ENCODE measurements around the gene CAPN1.

CAPN1 gene

GRCh38 chr11:65204143-65204542 is 22.4 kb downstream of the CAPN1 start:
- no peak for DNase-seq (ENCODE audit: low read depth)

GRCh38 chr11:65204646-65205601 is 23.2 kb downstream of the CAPN1 start:
- no peak for DNase-seq (ENCODE audit: low read depth)

DNA sequence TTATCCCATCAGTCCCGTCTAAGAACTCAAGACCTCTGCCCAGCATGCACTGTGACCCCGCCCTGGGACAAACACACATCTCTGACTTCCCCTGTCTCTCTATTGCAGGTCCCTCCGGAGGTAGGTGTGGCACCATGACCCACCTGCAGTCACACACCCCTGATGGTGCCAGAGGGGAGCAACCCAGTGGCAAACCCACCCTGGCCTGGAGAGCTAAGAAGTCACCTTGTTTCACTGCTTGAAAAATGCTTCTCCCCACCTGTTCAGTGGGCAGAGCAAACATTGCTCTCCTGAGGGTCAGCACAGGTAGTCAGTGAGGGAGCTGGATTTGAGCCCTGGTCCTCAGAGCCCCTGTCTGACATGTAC is 23.9 kb downstream of the CAPN1 start:
- no peak for DNase-seq (ENCODE audit: low read depth)

- DNase-seq (ENCODE audit: low read depth), result no peak
Measured at GRCh38 chr11:65206441-65206841, 24.7 kb downstream of the CAPN1 start.

GRCh38 chr11:65206901-65207300 is 25.2 kb downstream of the CAPN1 start:
- DNase-seq (ENCODE audit: low read depth), result no peak

DNA sequence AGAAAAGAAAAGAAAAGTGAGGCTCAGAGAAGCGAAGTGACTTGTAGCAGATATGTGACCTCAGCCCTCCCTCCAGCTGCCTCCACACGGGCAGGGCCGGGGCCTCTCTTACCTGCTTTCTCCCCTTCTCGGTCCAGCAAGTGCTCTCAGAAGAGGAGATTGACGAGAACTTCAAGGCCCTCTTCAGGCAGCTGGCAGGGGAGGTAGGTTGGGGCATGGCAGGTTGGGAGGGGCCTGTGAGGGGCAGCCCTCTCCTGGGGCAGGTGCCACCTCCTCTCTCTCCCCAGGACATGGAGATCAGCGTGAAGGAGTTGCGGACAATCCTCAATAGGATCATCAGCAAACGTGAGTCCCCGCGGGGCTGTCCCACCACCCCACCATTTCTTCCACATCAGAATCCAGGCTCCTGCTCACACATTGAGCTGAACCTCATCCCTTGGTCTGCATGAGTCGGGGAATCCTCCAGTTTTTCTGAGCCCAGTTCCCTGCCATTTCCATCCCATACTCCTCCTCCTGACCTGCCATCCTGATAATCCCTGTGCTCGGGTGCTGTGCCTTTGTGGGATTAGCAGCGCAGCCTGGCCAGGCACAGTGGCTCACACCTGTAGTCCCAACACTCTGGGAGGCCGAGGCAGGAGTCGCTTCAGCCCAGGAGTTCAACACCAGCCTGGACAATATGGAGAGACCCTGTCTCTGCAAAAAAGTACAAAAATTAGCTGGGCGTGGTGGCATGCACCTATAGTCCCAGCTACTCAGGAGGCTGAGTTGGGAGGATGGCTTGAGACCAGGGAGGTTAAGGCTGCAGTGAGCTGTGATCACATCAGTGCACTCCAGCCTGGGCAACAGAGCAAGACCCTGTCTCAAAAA is 26.4 kb downstream of the CAPN1 start:
- DNase-seq (ENCODE audit: low read depth), result no peak

- DNase-seq (ENCODE audit: low read depth), result no peak
Measured at GRCh38 chr11:65208785-65209710, 27.3 kb downstream of the CAPN1 start.

DNA sequence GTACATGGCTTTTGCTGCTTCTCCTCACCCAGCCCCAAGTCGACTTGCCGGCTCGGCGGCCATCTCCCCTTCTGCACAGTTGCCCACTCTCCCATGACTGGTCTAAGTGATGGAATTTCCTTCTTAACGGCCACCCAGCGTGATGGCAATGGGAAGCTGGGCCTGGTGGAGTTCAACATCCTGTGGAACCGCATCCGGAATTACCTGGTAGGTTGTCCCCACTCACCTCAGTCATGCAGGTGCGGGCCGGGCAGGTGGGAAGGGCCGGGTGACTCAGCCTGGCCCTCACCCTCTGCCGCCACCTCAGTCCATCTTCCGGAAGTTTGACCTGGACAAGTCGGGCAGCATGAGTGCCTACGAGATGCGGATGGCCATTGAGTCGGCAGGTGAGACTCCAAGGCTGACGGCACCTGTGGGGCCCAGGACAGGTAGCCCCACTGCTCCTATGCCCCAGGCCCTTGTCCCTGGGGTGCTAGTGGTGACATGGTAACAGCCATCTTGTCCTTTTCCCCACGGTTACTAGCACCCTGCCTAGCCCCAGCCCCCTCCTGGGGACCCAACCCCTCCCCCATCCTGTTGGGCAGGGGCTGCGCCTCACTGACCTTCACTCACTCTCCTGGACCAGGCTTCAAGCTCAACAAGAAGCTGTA is 28.1 kb downstream of the CAPN1 start:
- no peak for DNase-seq (ENCODE audit: low read depth)

DNA sequence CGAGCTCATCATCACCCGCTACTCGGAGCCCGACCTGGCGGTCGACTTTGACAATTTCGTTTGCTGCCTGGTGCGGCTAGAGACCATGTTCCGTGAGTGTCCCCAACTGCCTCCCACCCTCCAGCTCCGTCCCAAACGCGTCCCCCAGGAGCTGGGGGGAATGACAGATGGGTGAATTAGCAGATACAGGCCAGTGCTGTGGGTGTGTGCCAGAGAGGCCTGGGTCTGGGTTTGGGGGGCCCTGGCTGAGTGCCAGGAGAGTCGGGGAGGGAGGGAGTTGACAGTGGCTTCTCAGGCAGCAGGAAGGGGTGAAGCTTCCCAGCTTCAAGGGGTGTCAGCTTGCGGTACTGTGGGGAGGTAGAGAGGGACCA is 28.6 kb downstream of the CAPN1 start:
- no peak for DNase-seq (ENCODE audit: low read depth)

GRCh38 chr11:65210748-65211147 is 29.0 kb downstream of the CAPN1 start:
- no peak for DNase-seq (ENCODE audit: low read depth)

GRCh38 chr11:65211293-65212105 is 29.8 kb downstream of the CAPN1 start:
- no peak for DNase-seq (ENCODE audit: low read depth)

GRCh38 chr11:65212226-65212801 is 30.6 kb downstream of the CAPN1 start:
- DNase-seq (ENCODE audit: low read depth), result no peak

GRCh38 chr11:65213322-65214211 is 31.8 kb downstream of the CAPN1 start:
- DNase-seq (ENCODE audit: low read depth), result no peak

DNA sequence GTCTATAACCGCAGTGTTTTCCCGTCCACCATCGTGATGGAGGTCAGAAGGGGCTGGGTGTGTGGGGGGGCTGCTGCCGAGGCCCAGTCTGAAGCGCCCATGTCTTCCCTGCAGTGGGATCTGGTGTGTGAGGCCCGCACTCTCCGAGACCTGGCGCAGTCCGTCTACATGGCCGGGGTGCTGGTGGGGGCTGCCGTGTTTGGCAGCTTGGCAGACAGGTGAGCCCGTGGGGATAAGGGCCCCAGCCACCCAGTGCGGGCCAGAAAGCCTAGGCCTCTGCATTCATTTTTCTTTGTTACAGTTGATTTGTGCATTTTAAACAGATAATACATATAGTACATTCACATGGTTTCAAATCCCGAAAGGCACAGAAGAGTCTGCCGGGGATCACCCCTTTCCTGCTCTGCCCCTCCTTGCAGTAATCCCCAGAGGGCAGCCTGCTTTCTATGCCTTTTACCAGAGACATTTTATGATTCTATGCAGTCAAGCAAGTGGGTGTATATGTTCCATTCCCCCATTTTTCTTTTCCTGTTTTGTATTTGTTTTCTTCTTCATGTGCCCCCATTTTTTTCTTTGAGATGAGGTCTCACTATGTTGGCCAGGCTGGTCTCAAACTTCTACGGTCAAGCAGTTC is 32.6 kb downstream of the CAPN1 start:
- no peak for DNase-seq (ENCODE audit: low read depth)

DNA sequence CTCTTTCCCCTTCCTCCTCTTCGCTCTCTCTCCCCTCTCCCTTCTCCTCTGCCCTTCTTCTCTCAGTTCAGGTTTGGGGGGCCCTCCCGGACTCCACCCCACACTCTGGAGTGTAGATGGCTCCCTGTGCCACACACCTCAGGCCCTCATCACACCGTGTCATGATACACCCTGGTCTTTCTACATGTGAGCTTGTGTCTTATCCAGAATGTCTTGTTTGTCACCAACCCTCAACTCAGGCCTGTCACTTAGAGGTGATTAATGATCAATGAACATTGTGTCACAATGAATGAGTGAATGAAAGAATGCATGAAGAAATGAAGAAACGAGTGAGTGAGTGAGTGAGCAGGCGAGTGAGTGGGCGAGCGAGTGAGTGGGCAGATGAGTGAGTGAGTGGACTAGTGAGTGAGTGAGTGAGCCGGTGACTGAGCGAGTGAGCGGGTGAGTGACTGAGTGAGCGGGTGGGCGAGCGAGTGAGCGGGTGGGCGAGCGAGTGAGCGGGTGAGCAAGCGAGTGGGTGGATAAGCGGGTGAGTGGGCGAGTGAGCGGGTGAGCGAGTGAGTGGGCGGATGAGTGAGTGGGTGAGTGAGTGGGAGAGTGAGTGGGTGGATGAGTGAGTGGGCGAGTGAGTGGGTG is 33.8 kb downstream of the CAPN1 start:
- no peak for DNase-seq (ENCODE audit: low read depth)

DNA sequence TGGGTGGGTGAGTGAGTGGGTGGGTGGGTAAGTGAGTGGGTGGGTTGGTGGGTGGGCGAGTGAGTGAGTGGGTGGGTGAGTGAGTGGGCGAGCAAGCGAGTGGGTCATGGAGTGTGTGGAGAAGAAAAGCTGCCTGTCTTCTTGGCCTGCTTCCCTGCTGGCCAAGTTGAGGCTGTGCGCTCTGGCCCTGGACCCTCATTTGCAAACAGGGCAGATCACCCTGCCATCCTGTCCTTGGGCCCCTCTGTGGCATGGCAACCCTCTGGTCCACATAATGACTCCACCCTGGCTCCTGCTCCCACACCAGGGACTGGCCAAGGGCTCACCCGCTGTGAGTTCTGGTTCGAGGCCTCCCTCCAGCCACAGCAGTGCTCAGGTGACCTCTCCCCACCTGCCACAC is 35.1 kb downstream of the CAPN1 start:
- no peak for DNase-seq (ENCODE audit: low read depth)

- no peak for DNase-seq (ENCODE audit: low read depth)
Measured at GRCh38 chr11:65217441-65218423, 36.0 kb downstream of the CAPN1 start.
